ENCODE measurements around the gene VEGFA.

- no peak for TF ChIP-seq CTCF (IDR thresholded peaks at IDR 0.05; ENCODE audit: insufficient read depth, low read length)
- TF ChIP-seq GABPA (IDR thresholded peaks at IDR 0.05; ENCODE audit: low read depth): no peak
- no peak for TF ChIP-seq SPI1 (IDR thresholded peaks at IDR 0.05; ENCODE audit: borderline replicate concordance, low read depth)
- no peak for TF ChIP-seq REST (IDR thresholded peaks at IDR 0.05; ENCODE audit: insufficient replicate concordance, low read depth)
Measured at GRCh38 chr6:43763812-43764522, 6.0 kb upstream of the VEGFA start.

All from HL-60 (cell line).